Pulmonary artery endothelial cell (primary cell): ENCODE measurements around the gene FAM43A. TPM values are rescaled to one million over a fixed set of nuclear protein-coding genes. Genes with fewer than 3 reads are reported as not detected.
A peak's percentile ranks its signal among the peaks of the same experiment; 100 is the strongest.

Source experiments
- DNase-seq: peaks from one replicate; pipeline ENCODE4 v3.0.0-alpha.2; 2011; ENCODE audit warnings: low read depth, low spot score
- total RNA-seq: library from RNA; depleted of rRNA; stranded (reverse); fragments of >200 nt; gene quantifications from 2 replicates; pipeline ENCODE4 v1.2.3, GENCODE V29; 2014

FAM43A gene, protein sequence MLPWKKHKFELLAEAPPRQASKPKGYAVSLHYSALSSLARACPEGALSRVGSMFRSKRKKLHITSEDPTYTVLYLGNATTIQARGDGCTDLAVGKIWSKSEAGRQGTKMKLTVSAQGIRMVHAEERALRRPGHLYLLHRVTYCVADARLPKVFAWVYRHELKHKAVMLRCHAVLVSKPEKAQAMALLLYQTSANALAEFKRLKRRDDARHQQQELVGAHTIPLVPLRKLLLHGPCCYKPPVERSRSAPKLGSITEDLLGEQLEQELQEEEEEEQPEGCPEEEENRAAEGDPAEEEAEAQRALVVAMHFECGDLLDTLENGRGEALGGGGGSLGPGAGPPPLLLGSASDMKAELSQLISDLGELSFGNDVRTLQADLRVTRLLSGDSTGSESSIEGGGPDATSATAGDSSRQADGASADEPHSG
- total RNA-seq, result 170 and 181 TPM in 2 replicates

DNA sequence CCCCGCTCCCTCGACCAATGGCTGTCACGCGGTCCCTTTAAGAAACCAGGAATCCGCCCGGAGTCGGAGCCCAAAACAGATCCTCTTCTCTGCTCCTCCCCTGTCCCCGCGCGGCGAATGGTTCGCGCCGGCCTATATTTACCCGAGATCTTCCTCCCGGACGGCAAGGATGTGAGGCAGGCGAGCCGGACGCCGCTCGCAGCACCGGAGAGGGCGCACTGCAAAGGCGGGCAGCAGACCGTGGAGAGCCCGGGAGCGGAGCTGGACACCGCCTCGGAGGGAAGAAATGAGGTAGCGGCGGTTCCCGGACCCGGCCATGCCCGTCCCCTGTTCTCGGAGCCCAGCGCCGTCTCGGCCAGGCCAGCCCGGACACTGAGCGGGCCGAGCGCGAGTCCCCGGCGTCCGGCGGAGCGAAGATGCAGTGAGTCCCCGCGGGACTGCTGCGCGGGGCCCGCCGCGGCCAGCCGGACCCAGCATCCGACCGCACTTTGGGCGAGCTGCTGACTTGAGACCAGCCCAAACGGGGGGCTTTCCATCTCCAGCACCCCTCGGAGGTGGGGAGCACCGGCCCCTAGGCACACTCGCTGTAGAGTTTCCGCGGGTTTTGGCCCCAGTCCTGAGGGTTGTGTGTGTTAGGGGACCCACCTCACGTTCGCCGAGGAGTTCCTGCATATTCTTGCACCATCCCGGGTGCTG lies at the start of gene FAM43A:
FAM43A (plus strand) TSS at position 166 of the 696 bp plus-strand sequence. CDS start 944 bp downstream, outside the sequence.
- peak; percentile 86 for DNase-seq

DNA sequence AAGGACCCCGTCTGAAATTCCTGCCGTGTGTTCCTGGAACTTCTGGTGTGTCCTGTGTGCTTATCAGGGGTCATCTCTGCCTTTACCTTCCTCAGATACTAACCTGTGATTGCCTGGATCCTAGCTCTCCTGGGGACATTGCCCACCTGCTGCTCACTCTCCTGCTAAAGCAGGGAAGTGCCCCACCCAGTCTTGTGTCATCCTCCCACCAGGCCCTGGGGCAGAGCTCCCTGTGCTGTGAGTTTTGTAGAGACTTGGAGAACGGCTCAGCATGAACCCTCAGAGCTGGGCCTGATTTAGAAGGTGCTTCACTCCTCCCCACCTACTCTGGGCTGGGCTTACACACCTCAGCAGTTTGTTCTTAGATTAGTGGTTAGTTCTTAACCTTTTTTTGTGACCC lies 48.6 kb upstream of the FAM43A start:
- DNase-seq, result no peak

DNA sequence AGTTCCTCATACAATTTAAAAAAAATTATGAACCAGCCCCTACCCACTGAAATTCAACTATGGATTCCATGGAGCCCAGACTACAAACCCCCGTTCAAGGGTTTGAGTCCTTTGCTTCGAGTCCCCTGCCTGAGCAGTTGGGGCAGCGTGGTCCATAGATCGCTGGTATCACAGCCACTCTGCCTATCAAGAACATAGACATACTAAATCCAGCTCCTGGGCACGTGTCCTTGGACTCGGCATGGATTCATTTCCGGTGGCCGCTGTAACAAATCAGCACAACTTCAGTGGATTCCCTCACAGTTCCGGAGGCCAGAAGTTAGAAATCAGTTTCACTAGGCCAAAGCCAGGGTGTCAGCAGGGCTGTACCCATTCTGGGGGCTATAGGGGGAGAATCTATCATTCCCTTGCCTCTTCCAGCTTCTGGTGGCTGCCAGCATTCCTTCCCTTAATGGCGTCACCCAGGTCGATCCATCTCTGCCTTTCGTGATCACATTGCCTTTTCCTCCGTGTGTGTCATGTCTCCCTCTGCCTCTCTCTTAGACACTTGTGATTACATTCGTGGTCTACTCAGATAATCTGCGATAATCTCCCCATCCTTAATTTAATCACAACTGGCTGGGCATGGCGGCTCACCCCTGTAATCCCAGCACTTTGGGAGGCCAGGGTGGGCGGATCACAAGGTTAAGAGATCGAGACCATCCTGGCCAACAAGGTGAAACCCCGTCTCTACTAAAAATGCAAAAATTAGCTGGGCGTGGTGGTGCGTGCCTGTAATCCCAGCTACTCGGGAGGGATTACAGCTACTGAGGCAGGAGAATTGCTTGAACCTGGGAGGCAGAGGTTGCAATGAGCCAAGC lies 47.9 kb upstream of the FAM43A start:
- no peak for DNase-seq

DNA sequence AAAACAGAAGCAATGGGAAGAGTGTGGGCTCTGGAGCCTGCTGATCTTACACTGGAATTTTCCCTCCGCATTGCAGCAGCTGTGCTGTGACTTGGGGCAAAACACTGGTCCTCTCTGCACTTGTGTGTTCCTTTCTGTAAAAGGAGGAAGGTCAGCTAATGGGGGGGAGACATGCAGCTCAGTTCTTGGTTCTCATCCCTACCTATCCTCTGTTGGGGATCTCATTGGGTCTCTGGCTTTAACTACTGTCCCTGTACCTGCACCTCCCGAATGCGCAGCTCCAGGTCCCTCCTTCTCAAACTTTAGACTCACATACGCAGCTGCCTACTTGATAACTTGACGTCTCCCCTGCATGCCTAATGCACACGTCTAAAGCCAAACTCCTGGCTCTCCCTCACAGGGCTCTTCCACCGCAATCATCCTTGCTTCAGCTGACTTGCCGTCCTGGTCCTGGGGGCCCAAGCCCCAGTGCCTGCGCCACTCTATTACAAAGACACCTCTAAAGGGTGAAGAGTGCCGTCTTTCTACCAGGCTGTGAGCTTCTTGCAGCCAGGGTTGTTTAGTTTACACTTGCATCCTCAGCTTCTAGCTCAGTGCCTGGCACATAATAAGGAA lies 46.6 kb upstream of the FAM43A start:
- DNase-seq, result no peak

DNA sequence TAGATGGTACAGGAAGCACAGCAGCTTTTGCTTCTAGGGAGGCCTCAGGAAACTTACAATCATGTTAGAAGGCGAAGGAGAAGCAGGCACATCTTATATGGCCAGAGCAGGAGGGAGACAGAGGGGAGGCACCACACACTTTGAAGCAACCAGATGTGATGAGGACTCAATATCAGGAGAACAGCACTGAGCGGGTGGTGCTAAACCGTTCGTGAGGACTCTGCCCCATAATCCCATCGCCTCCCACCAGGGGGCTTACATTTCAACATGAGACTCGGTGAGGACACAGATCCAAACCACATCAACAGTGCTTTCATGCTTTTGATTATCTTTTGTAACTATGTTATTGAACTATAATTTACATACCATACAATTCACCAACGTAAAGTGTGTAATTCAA lies 44.9 kb upstream of the FAM43A start:
- no peak for DNase-seq

DNA sequence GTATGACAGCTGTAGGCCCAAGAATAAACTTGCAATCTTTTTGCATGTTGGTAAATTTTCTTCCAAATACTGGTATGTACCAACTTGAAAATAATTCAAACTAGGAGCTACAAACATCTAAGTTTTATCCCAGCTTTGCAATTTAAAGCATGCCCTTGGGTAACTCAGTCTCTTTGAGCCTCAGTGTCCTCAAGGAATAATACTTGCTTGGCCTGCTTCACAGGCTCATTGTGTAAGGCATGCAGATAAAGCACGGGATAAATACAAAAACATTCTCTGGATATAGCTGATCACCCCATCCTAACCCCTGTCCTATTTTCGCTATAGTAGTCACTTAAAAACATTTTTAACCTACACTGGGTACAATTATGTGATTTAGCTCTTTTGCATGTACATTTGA lies 42.9 kb upstream of the FAM43A start:
- no peak for DNase-seq

DNA sequence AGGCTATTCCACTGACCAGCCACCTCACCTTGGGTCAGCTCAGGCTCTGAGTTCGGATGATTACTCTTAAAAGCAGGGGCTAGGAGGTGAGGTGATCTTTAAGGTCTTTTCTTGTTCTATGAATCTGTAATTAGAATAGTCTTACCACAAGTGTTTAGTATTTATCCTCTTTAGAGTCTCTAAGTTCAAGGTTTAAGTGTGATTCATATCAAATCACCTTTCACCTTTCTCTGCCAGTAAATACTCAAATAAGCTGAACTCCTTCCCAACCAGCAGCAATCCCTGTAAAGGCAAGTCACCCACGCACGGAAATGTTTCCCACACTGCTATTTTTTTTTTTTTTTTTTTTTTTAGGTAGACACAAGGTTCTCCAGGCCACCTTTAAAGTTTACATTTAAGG lies 37.9 kb upstream of the FAM43A start:
- DNase-seq, result no peak

DNA sequence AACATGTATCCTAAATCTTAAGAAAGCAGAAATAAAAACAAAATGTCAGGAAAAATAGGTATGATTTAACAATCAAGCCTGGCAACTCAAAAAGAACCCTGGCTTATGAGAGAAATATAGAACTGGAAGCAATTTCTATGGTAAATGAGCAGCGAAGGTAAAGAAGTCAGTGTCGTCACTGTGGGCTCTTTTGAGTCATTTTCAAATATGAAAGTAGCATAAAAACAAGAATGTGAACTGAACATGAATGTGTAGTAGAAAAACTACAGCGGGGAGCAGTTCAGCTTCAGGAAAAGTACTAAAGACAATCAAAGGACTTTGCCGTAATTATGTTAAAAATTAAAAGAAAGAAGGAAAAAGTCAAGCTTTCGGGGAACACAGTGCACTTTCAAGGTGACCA lies 31.2 kb upstream of the FAM43A start:
- DNase-seq, result no peak

DNA sequence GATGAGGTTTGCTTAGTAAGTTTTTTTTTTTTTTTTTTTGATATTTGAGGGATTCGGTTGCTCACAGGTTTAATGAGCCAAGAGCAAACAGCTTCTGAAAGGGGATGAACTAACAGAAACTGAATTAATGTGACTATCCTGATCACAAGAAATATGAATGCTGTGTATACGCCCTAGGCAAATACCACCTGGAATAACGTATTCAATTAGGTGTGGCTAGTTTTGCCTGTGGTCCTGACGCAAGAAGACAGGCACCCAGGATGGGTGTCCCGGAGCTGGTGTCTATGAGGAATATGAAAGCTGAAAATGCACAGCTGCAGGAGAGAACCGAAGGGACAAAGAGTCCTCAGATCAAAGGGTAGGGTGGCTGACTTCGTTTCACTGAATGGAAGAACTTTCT lies 28.2 kb upstream of the FAM43A start:
- DNase-seq, result no peak

DNA sequence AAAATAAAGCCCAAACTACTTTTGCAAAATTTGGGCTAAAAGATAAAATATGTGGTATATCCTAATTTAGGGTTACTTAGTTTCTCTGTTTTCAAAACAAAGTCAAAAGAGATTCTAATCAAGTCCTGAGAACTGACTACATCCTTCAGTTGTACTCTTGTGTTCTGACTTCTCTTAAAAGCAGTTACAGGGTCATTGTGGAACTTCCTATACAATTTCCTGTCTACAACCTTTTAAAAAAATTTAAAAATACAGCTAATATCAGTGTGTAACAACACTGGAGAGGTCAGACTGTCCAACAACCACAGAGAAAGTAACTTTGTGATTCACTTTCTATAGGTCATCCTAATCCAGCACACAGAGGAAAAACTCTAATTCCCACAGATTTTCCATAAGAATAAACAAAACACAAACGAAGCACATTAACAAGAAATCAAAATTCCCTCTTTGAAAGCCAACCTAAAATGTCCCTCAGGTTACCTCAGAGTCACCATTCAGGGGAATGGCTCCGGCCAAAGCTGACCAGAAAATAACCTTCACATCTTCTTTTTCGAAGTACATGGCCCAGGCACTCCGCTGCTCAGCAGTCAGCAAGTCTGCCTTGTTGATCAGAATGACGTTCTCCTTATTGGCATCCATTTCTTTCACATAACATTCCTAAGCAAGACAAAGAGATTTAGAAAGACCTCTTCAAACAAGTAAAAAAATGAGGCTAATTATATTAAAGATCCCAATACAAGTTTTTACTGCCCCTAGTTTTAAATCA lies 27.0 kb upstream of the FAM43A start:
- no peak for DNase-seq

DNA sequence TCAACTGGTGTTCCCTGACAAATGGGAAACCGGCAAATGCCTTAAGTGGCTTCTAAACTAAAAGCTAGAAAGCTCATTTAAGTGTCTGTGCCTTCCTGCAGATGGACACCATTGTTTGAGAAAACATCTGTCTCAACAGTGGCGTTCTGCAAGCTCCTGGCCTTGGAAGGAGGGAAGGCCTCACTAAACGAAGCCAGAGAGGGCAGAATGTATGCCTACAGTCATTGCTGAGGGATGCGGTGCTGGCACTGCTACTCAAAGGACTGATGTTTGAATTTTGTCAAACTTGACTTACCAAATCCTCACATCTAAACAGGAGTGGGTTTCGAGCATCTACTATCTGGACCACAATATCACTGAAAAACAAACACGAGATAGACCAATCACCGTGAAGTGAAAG lies 25.9 kb upstream of the FAM43A start:
- DNase-seq, result no peak

DNA sequence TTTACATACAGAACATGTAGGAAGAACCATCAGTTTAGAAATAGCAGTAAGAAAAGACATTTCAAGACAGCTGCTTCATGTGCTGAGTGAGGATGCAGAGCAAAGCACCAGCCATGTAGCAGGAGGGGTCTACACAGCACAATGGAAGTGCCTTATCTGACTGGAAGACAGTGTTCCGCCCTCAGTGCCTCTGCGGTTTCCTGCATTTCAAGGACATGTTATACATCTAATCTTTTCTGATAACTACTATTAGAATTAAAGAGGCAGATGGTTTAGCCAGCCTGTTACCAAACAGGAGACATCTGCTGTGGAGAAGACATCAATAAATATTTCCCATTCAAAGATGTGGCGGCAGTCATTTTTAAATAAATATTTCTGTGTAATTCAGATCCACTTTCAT lies 24.3 kb upstream of the FAM43A start:
- peak; percentile 83 for DNase-seq

DNA sequence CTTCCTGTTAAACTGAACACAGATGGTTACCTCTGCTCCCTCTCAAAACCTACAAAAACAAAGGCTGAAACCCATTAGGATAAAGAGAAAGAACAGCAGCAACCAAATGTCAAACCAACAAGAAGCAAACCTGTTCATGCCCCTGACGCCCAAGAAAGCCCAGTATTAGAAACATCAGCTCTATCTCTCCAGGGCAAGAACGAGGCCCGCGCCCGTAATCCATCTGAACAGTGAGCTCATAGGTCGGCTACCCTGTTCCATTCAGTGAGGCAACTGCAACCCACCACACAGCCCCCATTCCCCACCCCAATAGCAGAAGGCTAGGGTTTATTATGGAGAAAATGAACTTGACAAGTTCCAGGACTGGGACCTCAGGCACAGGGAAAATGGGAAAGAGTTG lies 23.7 kb upstream of the FAM43A start:
- DNase-seq, result no peak

DNA sequence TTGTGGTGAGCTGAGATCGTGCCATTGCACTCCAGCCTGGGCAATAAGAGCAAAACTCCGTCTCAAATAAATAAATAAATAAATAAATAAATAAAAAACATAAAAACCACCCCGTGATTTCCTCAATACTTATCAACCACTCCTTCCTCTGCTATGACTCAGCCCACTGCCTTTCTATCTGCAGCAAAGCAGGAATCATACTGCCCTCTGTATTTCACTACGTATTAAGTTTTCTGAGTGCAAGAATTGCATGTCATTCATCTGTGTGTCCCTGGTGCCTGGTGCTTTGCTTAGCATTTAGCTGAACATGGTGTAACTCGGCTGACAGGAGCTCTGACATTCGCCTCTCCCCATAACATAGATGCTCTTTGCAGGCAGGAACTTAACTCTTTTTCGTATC lies 20.8 kb upstream of the FAM43A start:
- DNase-seq, result no peak

DNA sequence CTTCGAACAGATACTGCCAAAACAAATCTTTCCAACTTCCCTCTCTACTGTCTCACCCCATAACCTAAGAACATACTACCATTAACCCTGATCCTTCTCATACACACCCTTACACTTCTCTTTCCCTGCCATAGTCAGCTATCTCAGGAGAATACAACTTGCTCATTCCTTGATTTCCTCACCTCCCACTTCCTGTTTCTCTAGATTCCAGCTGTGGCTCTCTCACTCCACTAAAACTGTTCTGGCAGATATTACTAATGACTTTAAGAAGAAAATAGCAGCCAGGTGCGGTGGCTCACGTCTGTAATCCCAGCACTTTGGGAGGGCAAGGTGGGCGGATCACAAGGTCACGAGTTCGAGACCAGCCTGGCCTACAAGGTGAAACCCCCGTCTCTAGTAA lies 18.3 kb upstream of the FAM43A start:
- DNase-seq, result no peak

DNA sequence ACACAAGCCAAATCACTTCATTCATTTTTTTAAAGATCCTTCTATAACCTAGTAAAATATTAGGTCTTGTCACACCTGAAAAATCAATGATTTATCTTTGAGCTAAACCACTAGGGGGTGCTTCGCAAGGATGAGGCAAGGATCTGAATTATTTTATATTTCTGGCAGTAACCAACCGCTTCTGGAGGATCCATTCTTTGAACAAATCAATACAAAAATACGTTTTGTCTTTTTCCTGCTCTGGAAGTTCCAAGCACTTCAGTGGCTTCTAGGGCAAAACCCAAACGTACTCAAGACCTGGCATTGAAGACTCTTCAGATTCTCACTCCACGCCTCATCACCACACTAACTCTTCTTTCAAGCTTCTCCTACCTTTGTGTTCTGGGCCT lies 14.2 kb upstream of the FAM43A start:
- no peak for DNase-seq

DNA sequence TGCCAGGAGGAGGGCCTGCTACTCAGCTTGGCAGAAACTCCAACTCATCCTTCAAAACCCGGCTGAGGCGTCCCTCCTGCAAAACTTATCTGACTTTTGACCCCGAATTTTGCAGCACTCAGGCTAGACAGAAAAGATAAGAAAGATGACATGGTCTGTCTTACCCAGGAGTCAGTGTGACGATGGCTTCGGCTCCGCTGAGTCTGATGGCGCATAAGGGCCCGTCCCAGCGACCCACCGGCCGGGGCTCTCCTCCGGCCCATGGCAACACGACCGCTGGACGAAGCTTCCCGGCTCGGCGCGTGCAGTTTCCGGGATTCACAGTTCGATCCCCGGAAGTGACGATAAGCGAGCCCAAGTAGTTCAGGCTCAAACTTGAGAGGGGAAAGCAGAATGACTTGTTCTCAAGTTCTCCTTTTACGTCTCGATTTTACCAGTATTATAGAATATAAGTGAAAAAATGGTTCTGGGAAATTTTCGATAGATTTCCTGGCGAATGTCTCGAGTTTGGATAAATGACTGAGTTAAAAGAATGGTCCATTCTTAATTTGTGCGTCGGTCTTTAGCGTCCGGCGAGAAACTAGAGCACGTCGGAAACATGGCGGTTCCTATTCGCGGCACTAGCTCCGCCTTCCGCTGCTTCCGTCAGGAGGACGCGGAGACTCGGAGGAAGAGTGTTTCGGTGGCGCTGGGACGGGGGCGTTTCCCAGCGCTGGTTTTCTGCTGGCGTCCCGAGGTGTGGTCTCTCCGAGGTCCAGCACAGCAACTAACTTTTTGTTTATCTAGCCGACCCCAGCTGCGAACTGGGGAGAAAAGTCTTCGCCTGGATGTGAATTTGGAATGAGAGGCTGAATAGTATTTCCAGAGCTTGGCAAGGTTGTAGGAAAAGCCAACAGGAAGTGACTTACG lies 13.5 kb upstream of the FAM43A start, which contains the start of gene LSG1:
LSG1 (minus strand) TSS at position 292 of the 909 bp plus-strand sequence; CDS start at position 263, 29 bp downstream.
- peak; percentile 86 for DNase-seq

DNA sequence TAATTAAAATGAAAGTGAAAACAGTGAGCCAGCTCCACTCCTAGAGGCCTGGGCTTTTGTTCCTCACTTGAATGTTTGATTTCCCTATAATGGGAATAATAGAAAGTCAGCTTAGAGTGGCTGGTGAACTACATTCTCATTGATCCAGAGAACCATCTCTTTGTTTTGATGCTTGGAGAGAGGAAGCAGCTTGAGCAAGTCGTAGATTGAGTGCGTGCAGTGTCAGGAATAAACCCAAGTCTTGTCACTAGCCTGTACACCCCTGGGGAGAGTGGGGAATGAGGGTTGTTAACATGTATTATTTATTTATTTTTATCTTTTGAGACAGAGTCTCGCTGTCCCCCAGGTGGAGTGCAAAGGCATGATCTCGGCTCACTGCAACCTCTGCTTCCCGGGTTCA lies 12.8 kb upstream of the FAM43A start:
- no peak for DNase-seq

DNA sequence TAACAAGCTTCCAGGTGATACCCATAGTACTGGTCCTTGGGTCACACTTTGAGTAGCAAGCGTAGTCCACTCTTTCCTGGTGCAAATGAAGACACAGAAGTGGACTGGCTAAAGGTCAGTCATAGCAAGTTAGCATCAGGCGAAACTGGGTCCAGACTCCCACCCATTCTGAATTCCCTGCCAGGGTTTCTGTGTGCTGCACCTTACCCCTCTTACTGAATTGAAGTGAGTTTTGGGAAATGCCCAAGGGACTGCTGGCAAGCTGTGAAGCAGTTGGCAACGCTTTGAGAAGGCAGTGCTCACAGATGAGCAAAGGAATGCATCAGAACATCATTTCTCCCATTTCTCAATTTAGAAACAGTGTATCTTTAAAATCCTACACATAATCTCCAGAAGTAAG lies 11.9 kb upstream of the FAM43A start:
- no peak for DNase-seq
